BE2C (cell line): ENCODE measurements around the gene CNIH3.
"Not testable (repeated sequence)": the region's sequence is repeated elsewhere in the genome, so short reads cannot be mapped to it uniquely, and the experiment has no call there.

Experiments
- DNase-seq: peaks from one replicate; pipeline ENCODE4 v3.0.0-alpha.2; 2020
- H3K27me3 ChIP-seq: fragments of 250-450 bp; sonication (Bioruptor Pico); 2 replicates; pipeline ENCODE4 v1.5.1; 2020; ENCODE audit warnings: mild to moderate bottlenecking
- H3K36me3 ChIP-seq: fragments of 250-450 bp; sonication (Bioruptor Pico); 2 replicates; pipeline ENCODE4 v1.5.1; 2020; ENCODE audit warnings: mild to moderate bottlenecking
- H3K4me1 ChIP-seq: fragments of 250-450 bp; sonication (Bioruptor Pico); 2 replicates; pipeline ENCODE4 v1.5.1; 2020
- H3K4me3 ChIP-seq: 2 replicates; pipeline ENCODE4 v1.5.1; 2011; ENCODE audit warnings: low read depth, low read length
- H3K9me3 ChIP-seq: fragments of 250-450 bp; sonication (Bioruptor Pico); 2 replicates; pipeline ENCODE4 v1.5.1; 2020
- TF ChIP-seq, protein P1 (sequence below): IDR thresholded peaks from 2 replicates; pipeline ENCODE4 v1.5.1; 2012; ENCODE audit warnings: mild to moderate bottlenecking, low read depth, low read length

The CNIH3 gene

DNA sequence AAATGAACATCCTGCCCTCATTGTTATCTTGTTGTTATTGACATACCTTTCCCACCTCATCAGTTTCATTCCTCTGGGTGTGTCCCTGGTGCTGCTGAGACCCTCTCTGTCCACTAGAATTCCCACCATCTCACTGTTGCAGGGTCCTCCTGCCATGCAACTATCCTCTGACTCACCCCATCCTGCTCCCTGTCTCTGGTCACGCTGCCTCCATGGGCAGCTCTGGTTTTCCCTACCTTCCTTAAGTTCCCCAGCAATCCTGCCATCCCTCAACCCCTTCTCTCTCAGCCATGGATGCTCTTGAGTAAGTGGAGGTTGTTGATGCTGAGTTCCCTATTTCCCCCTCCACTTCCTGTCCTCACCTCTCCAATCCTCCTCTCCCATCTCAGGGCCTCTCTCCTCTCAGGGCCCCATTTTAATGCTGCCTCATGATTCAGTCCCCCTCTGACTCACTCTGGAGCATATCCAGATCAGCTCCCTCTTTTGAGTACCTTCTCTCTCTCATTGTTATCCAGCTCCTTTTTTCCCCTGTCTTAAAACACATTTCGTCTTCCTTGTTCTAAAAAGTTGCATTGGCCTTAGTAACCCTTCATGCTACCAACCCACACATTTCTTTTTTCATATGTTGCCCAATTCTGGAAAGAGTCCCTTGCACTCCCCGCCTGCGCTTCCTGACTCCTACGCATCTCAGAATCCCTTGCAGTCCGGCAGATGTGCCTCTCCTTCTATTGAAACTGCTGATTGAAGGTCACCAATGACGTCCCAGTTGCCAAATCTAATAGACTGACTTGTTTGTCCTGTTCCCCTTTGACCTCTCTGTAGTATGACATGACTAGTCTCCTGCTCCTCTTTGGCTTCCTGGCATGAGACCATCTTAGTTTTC, 92.0 kb downstream of the CNIH3 start:
- TF ChIP-seq, protein P1, sequence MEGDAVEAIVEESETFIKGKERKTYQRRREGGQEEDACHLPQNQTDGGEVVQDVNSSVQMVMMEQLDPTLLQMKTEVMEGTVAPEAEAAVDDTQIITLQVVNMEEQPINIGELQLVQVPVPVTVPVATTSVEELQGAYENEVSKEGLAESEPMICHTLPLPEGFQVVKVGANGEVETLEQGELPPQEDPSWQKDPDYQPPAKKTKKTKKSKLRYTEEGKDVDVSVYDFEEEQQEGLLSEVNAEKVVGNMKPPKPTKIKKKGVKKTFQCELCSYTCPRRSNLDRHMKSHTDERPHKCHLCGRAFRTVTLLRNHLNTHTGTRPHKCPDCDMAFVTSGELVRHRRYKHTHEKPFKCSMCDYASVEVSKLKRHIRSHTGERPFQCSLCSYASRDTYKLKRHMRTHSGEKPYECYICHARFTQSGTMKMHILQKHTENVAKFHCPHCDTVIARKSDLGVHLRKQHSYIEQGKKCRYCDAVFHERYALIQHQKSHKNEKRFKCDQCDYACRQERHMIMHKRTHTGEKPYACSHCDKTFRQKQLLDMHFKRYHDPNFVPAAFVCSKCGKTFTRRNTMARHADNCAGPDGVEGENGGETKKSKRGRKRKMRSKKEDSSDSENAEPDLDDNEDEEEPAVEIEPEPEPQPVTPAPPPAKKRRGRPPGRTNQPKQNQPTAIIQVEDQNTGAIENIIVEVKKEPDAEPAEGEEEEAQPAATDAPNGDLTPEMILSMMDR: no peak
- H3K9me3 ChIP-seq: no peaks in the 10 kb centered on the region
- H3K27me3 ChIP-seq: no peaks in the 10 kb centered on the region
- DNase-seq: no peak
- H3K4me1 ChIP-seq: no peaks in the 10 kb centered on the region
- H3K36me3 ChIP-seq: no peaks in the 10 kb centered on the region
- H3K4me3 ChIP-seq: no peak overlapping the region

DNA sequence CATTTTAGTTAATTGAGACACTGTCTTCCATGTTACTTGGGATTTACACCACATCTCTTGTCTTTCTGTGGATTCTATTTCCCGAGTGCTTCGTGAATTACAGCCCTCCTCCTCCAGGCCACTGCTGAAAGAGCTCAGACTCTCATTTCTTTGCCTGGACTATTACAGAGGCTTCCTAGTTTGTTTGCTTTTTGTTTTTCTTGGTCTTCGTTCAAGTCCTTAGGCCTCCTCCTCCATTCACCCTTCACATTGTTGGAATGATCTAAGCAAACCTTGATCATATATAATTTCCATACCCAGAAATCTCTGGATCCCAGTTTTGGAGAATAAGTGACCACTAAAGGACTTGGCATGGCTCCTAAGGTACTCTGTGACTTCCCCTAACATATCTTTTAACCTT, 94.1 kb downstream of the CNIH3 start:
- TF ChIP-seq, protein P1: no peak
- no peak for DNase-seq
- Histone ChIP-seq H3K9me3 (no peaks in the 10 kb centered on the region), H3K4me1 (no peaks in the 10 kb centered on the region), H3K4me3 (no peak overlapping the region), H3K36me3 (no peaks in the 10 kb centered on the region), H3K27me3 (no peaks in the 10 kb centered on the region)

DNA sequence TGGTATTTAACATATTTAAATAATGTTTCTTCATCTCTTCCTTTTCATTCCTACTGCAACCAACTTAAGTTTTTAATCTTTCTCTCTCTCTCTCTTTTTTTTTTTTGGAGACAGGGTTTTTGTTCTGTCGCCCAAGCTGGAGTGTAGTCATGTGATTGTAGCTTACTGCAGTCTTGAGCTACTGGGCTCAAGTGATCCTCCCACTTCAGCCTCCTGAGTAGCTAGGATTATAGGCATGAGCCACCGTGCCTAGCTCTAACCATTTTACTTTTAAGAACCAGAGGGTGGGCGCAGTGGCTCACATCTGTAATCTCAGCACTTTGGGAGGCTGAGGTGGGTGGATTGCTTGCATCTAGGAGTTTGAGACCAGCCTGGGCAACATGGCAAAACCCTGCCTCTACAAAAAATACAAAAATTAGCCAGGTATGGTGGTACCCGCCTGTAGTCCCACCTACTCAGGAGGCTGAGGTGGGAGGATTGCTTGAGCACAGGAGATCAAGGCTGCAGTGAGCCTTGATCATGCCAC, 95.2 kb downstream of the CNIH3 start:
- H3K27me3 ChIP-seq, DNase-seq, H3K36me3 ChIP-seq, H3K9me3 ChIP-seq, H3K4me1 ChIP-seq, H3K4me3 ChIP-seq: not testable (repeated sequence)

DNA sequence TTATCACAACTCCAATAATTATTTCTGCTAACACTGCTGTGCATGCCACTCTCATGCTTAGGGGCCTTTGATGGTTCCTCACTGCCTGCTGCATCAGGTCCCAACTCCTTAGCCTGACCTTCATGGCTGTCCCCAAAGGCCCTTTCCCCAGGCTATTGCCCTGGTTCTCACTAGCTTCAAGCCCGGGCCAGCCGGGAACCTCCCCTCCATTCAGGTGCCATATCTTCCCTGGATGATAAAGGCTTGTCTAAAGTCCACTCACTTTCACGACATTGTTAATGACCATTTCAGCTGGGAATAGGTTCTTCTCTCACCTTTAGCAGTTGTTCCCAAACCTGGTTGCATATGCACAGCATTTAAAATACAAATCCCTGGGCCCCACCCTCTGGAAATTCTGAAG, 95.8 kb downstream of the CNIH3 start:
- no peak for DNase-seq
- H3K4me1 ChIP-seq: no peaks in the 10 kb centered on the region
- H3K27me3 ChIP-seq: no peaks in the 10 kb centered on the region
- H3K36me3 ChIP-seq: no peaks in the 10 kb centered on the region
- TF ChIP-seq, protein P1: no peak
- no peak overlapping the region for H3K4me3 ChIP-seq
- no peaks in the 10 kb centered on the region for H3K9me3 ChIP-seq

DNA sequence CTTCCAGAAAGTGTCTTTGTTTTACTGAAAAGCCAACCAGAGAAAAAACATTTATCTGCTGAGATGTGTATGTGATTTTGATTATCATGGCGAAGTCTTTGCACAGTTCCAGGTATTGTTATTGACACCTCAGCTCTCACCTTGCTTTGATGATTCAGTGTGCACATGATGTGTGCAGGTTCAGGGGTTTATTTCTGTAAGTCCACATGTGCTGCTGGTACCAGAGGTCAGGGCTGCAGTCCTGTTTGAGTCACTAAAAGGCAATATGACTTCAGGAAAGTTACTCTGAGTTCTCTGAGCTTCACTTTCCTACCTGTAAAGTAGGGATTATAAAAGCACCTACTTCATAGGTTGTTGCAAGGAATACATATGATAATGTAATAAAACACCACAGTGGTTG, 97.1 kb downstream of the CNIH3 start:
- DNase-seq: no peak
- Histone ChIP-seq H3K4me3 (no peak overlapping the region), H3K36me3 (no peaks in the 10 kb centered on the region), H3K9me3 (no peaks in the 10 kb centered on the region), H3K27me3 (no peaks in the 10 kb centered on the region), H3K4me1 (no peaks in the 10 kb centered on the region)
- TF ChIP-seq, protein P1: no peak

DNA sequence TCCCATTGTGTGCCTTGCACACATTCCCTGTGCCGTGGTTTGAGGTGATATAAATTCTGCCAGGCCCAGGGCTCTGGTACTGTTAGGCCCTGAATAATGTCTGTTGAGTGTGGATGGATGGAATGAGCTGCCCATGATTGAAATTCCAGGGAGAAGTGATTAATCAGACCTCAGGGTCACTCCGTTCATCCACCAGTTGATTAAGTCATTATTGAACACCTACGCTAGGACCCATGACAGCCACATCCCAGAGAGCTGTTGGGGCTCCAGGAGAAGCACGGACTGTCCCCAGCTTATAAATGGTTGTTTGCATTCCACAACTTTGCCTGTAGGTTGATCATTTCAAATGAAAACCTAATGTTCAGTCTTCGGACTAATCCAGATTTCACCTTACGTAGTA, 98.4 kb downstream of the CNIH3 start:
- no peaks in the 10 kb centered on the region for H3K4me1 ChIP-seq
- H3K4me3 ChIP-seq: no peak overlapping the region
- DNase-seq: no peak
- H3K27me3 ChIP-seq: no peaks in the 10 kb centered on the region
- no peaks in the 10 kb centered on the region; the same call in 1 of the 2 replicates for H3K9me3 ChIP-seq
- TF ChIP-seq, protein P1: no peak
- H3K36me3 ChIP-seq: no peaks in the 10 kb centered on the region
